Omental fat pad (tissue), 4 donors: ENCODE data around the gene FAM219A. TPM values are rescaled to one million over a fixed set of nuclear protein-coding genes. Genes with fewer than 3 reads are reported as not detected.

ENCODE experiments used
- ATAC-seq: fragments of 150-250 bp; one replicate; pipeline ENCODE4 v1.9.1; 2016; ENCODE audit warnings: mild to moderate bottlenecking, moderate library complexity; ENCODE audit not compliant: low FRiP score
- DNase-seq: peaks from one replicate; pipeline ENCODE4 v3.0.0-alpha.2; 2019; ENCODE audit warnings: low spot score
- CTCF ChIP-seq, 3 donors: fragments of 450-650 bp; IDR thresholded peaks; one replicate each; pipeline ENCODE4 v1.5.1; 2016 to 2017; ENCODE audit warnings: antibody characterized with exemption in 3 of 3, mild to moderate bottlenecking in 3 of 3, moderate library complexity in 2 of 3
- total RNA-seq, 4 donors: library from RNA; depleted of rRNA; stranded (reverse); fragments of >200 nt; gene quantifications; one replicate each; pipeline ENCODE4 v1.1.0, GENCODE V29; 2016

The FAM219A gene
- total RNA-seq, 4 donors from 2014 or later: 6.7 to 16.4 (median 13.6) TPM

GRCh38 chr9:34457266-34458012 lies 931 bp downstream of the FAM219A start:
- DNase-seq: peak; percentile 39
- ATAC-seq: peak; percentile 16
- no peak for TF ChIP-seq CTCF (IDR thresholded peaks at IDR 0.05)

GRCh38 chr9:34456746-34457145 lies 1.6 kb downstream of the FAM219A start:
- no peak for DNase-seq
- no peak for TF ChIP-seq CTCF (IDR thresholded peaks at IDR 0.05)
- ATAC-seq: no peak

- no peak for TF ChIP-seq CTCF (IDR thresholded peaks at IDR 0.05)
- ATAC-seq: no peak
Measured at GRCh38 chr9:34456151-34456550, 2.2 kb downstream of the FAM219A start.

GRCh38 chr9:34454571-34455065 lies 3.8 kb downstream of the FAM219A start:
- TF ChIP-seq CTCF (IDR thresholded peaks at IDR 0.05): no peak
- ATAC-seq (no peak), DNase-seq (no peak)

More at GRCh38 chr9:34456151-34456550, 2.2 kb downstream of the FAM219A start:
- DNase-seq: no peak

- DNase-seq (no peak), ATAC-seq (no peak)
- TF ChIP-seq CTCF (IDR thresholded peaks at IDR 0.05): no peak
Measured at GRCh38 chr9:34452568-34452967, 5.8 kb downstream of the FAM219A start.

- ATAC-seq: no peak
- TF ChIP-seq CTCF (IDR thresholded peaks at IDR 0.05): no peak
- DNase-seq: no peak
Measured at GRCh38 chr9:34451545-34451944, 6.8 kb downstream of the FAM219A start.

- no peak for TF ChIP-seq CTCF (IDR thresholded peaks at IDR 0.05)
- no peak for DNase-seq
- no peak for ATAC-seq
Measured at GRCh38 chr9:34451135-34451534, 7.2 kb downstream of the FAM219A start.
